ENCODE measurements around the gene PGM2L1.

- TF ChIP-seq ZNF547 (CRISPR knock-in tag; IDR thresholded peaks at IDR 0.05) (no peak), MXD3 (CRISPR knock-in tag; IDR thresholded peaks at IDR 0.05) (no peak), EHMT2 (IDR thresholded peaks at IDR 0.05; ENCODE audit: borderline replicate concordance, low read depth, low read length) (no peak), HDAC2 (CRISPR knock-in tag; IDR thresholded peaks at IDR 0.05) (no peak), TBP (CRISPR knock-in tag; IDR thresholded peaks at IDR 0.05) (no peak), HNF1A (IDR thresholded peaks at IDR 0.05; ENCODE audit: low read depth) (no peak), HNF1A (CRISPR knock-in tag; IDR thresholded peaks at IDR 0.05; ENCODE audit: borderline replicate concordance) (no peak), PREB (CRISPR knock-in tag; IDR thresholded peaks at IDR 0.05) (no peak), REST (IDR thresholded peaks at IDR 0.05; ENCODE audit: borderline replicate concordance in 1 of 2, low read depth in 1 of 2, low read length in 2 of 2) (no peak), RFX5 (IDR thresholded peaks at IDR 0.05; ENCODE audit: low read depth, low read length) (no peak), RAD51 (IDR thresholded peaks at IDR 0.05; ENCODE audit: borderline replicate concordance) (no peak)
Observed at GRCh38 chr11:74320538-74320937, 77.7 kb downstream of the PGM2L1 start.
